ENCODE data around the gene HACL1. TPM values are rescaled to one million over a fixed set of nuclear protein-coding genes. Genes with fewer than 3 reads are reported as not detected.

HACL1 gene
- 25.1 to 25.4 TPM (median 25.3 TPM) in 3 replicates for total RNA-seq

- peaks cover 23% of the 10 kb centered on the region for H3K36me3 Mint-ChIP-seq
- peak; percentile 98 to 100 for DNase-seq (ENCODE audit: low spot score in 2 of 2, unreplicated experiment in 2 of 2)
- TF ChIP-seq, protein P1, sequence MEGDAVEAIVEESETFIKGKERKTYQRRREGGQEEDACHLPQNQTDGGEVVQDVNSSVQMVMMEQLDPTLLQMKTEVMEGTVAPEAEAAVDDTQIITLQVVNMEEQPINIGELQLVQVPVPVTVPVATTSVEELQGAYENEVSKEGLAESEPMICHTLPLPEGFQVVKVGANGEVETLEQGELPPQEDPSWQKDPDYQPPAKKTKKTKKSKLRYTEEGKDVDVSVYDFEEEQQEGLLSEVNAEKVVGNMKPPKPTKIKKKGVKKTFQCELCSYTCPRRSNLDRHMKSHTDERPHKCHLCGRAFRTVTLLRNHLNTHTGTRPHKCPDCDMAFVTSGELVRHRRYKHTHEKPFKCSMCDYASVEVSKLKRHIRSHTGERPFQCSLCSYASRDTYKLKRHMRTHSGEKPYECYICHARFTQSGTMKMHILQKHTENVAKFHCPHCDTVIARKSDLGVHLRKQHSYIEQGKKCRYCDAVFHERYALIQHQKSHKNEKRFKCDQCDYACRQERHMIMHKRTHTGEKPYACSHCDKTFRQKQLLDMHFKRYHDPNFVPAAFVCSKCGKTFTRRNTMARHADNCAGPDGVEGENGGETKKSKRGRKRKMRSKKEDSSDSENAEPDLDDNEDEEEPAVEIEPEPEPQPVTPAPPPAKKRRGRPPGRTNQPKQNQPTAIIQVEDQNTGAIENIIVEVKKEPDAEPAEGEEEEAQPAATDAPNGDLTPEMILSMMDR (IDR thresholded peaks at IDR 0.05; ENCODE audit: unreplicated experiment), result no peak
- H3K4me1 Mint-ChIP-seq, result peaks cover 24% of the 10 kb centered on the region
- H3K4me3 Mint-ChIP-seq, result peak within 1 kb of the TSS; percentile 100
- H3K27ac Mint-ChIP-seq, result peak within 1 kb of the TSS; percentile 96
- peaks cover 13% of the 10 kb centered on the region for H3K9me3 Mint-ChIP-seq
- H3K27me3 Mint-ChIP-seq (ENCODE audit: low read depth), result no peaks in the 10 kb centered on the region
These were observed at the start of gene HACL1, which contains the start of gene BTD for GRCh38 chr3:15601399-15602145. HACL1 (minus strand) TSS chr3:15601569; CDS start chr3:15601463, 106 bp downstream. BTD (plus strand) TSS chr3:15601745; CDS start chr3:15635440, 33,695 bp downstream.

- H3K4me3 Mint-ChIP-seq, result no peak overlapping the region
- DNase-seq (ENCODE audit: low spot score in 2 of 2, unreplicated experiment in 2 of 2), result no peak
- no peaks in the 10 kb centered on the region for H3K36me3 Mint-ChIP-seq
- peaks cover under 1% of the 10 kb centered on the region for H3K9me3 Mint-ChIP-seq
- H3K27me3 Mint-ChIP-seq (ENCODE audit: low read depth), result no peaks in the 10 kb centered on the region
- TF ChIP-seq, protein P1 (IDR thresholded peaks at IDR 0.05; ENCODE audit: unreplicated experiment), result no peak
- no peak overlapping the region for H3K27ac Mint-ChIP-seq
- H3K4me1 Mint-ChIP-seq, result peaks cover 31% of the 10 kb centered on the region
These were observed 48.5 kb upstream of the HACL1 start for GRCh38 chr3:15649858-15650257.

DNA sequence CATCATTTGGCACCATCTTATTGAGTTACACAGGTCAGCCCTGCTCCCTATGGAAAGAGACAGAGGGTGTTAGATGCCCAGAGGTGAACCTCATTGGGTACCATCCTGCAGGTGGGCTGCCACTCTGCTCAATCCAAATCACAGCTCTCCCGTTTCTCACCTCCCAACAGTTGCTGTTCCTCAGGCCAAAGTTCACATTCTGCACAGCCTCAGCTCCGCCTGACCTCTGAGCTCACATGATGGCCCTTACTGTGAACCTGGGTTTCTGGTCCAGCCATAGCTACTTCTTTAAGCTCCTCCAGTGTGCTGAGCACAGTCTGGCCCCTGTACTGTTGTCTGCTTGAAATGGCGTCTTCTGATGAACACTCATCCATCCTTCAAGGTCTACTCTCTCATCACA is 48.0 kb upstream of the HACL1 start:
- Mint-ChIP-seq H3K4me3 (no peak overlapping the region), H3K36me3 (no peaks in the 10 kb centered on the region), H3K4me1 (peaks cover 31% of the 10 kb centered on the region), H3K27ac (no peak overlapping the region), H3K27me3 (ENCODE audit: low read depth) (no peaks in the 10 kb centered on the region), H3K9me3 (no peaks in the 10 kb centered on the region)
- DNase-seq (ENCODE audit: low spot score in 2 of 2, unreplicated experiment in 2 of 2), result no peak
- TF ChIP-seq, protein P1 (IDR thresholded peaks at IDR 0.05; ENCODE audit: unreplicated experiment), result no peak

DNA sequence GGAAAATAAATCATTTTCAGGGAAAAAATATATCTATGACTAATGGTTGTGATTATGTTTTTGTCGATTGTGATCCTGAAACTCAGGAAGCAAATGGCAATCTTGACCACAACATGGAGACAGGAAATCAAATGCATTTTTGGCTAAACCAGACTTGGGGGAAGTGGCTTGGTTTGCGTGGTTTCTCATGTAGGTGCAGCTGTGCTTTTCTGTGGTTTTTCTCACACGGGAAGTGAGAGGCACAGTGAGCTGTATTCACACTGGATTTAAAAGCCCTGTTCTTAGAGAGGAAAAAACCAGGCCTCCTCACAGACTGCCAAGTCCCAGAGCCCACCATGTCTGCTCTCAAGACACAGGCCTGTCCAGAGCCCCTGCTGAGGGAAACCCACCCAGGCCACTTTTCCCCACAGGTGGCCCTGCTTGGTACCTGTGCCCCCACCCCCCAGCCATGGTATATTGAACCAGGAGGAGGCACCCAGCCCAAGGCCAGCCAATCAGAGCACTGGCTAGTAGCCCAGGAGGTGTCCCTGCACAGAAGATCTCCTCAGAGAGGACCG is 46.3 kb upstream of the HACL1 start:
- no peak for DNase-seq (ENCODE audit: low spot score in 2 of 2, unreplicated experiment in 2 of 2)
- H3K4me3 Mint-ChIP-seq, result no peak overlapping the region
- H3K9me3 Mint-ChIP-seq, result no peaks in the 10 kb centered on the region
- peak overlapping the region; percentile 82 for H3K27ac Mint-ChIP-seq
- peaks cover 31% of the 10 kb centered on the region for H3K4me1 Mint-ChIP-seq
- peaks cover 2% of the 10 kb centered on the region for H3K36me3 Mint-ChIP-seq
- no peaks in the 10 kb centered on the region for H3K27me3 Mint-ChIP-seq (ENCODE audit: low read depth)
- TF ChIP-seq, protein P1 (IDR thresholded peaks at IDR 0.05; ENCODE audit: unreplicated experiment), result no peak

DNA sequence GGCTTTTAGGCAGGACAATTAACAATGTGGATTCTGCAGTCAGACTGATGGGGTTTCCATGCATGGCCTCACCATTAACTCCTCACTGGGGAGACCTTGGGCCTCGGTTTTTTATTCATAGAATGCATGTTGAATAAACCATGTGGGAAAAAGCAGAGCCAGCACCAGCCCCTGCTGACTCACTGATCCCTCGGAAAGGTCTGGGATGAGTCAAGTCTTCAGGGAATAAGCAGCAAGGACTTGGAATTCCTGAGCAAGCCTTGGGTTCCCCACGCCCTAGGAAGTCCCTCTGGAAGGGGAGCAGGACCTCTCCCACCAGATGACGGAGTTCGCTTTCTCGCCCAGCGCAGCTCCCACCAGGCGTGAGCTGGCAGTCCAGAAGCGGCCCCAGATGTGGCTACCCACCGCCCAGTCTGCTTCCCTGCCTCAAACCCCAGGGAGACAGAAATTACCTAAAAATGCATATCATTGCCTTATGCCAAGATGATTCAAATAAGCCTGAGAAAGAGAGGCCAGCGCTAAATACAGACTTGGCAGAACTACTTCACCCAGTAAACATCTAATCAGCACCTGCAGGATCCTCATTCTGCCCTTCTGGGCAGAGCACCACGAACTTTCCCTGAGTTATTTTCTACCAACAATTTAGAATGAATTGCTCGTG is 45.6 kb upstream of the HACL1 start:
- Mint-ChIP-seq H3K27me3 (ENCODE audit: low read depth) (no peaks in the 10 kb centered on the region), H3K27ac (peak overlapping the region; percentile 82), H3K4me1 (peaks cover 31% of the 10 kb centered on the region), H3K36me3 (peaks cover 2% of the 10 kb centered on the region), H3K9me3 (no peaks in the 10 kb centered on the region), H3K4me3 (no peak overlapping the region)
- TF ChIP-seq, protein P1 (IDR thresholded peaks at IDR 0.05; ENCODE audit: unreplicated experiment), result no peak
- DNase-seq (ENCODE audit: low spot score in 2 of 2, unreplicated experiment in 2 of 2), result no peak
